Transverse colon (tissue), 4 donors: Measurements from ENCODE around the gene MBP.

ENCODE experiments used
- CTCF ChIP-seq, 5 experiments: fragments of 200-600 bp in 3 of 5; fragments of 450-650 bp in 2 of 5; sonication (generic) in 3 of 5; IDR thresholded peaks; 1 replicate in 2 of 5; 2 replicates in 3 of 5; pipeline ENCODE4 v1.5.1; 2016 to 2017; ENCODE audit warnings: antibody characterized with exemption in 5 of 5, inconsistent platforms in 3 of 5, mild to moderate bottlenecking in 2 of 5, moderate library complexity in 1 of 5
- POLR2AphosphoS5 ChIP-seq, 3 donors: sonication (generic); formaldehyde crosslinking; IDR thresholded peaks; one replicate each; pipeline ENCODE4 v1.6.1; 2016; ENCODE audit warnings: antibody characterized with exemption in 3 of 3

DNA sequence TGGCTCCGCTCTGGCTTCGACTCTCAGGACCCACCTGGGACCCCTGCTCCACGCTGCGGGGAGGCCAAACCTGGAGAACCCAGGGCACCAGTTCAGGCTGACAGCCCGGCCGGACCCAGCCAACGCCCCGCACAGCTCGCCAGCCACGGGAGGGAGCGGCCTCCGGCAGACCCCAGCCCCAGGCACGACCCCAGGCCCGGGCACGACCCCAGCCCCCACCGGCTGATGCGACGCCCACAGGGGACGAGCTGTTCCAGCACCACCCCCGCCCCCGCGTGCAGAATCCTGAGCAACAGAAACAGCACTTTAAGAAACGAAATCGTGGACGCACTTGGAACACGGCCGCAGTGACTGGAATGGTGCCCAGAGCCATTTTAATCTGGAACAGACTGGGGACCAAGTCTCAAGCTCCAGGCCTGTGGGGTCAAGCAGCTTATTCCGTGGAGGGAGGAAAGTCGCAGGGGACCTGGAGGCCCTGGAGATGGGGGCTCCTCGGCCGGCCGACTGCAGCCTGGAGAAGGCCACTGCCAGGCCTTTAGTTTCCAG, 74.2 kb downstream of the MBP start:
- TF ChIP-seq CTCF (IDR thresholded peaks at IDR 0.05) (no peak), POLR2AphosphoS5 (IDR thresholded peaks at IDR 0.05) (no peak)
